BLaER1 treated with 17β-estradiol and CSF1 and Interleukin-3, amounts not matched to agents 10 nM and 100 nM (cell line): ENCODE results near the gene TH.

ENCODE experiments used
- H3K27ac ChIP-seq, 11 experiments: shearing (Covaris generic); formaldehyde crosslinking; 2 replicates each; pipeline ENCODE4 v1.8.1; 2022
- H3K27me3 ChIP-seq, 11 experiments: shearing (Covaris generic); formaldehyde crosslinking; 2 replicates each; pipeline ENCODE4 v1.8.1; 2022
- H3K36me3 ChIP-seq, 11 experiments: shearing (Covaris generic); formaldehyde crosslinking; 2 replicates each; pipeline ENCODE4 v1.8.1; 2022
- H3K4me1 ChIP-seq, 10 experiments: shearing (Covaris generic); formaldehyde crosslinking; 2 replicates each; pipeline ENCODE4 v1.8.1; 2022
- H3K4me2 ChIP-seq, 11 experiments: shearing (Covaris generic); formaldehyde crosslinking; 2 replicates each; pipeline ENCODE4 v1.8.1; 2022
- H3K4me3 ChIP-seq, 10 experiments: shearing (Covaris generic); formaldehyde crosslinking; 2 replicates each; pipeline ENCODE4 v1.8.1; 2022
- H3K9ac ChIP-seq, 11 experiments: shearing (Covaris generic); formaldehyde crosslinking; 2 replicates each; pipeline ENCODE4 v1.8.1; 2022
- H3K9me3 ChIP-seq, 11 experiments: shearing (Covaris generic); formaldehyde crosslinking; replicated peaks in 1 of 11; 2 replicates each; pipeline ENCODE4 v1.8.1; 2022
- H4K20me1 ChIP-seq, 11 experiments: shearing (Covaris generic); formaldehyde crosslinking; 2 replicates each; pipeline ENCODE4 v1.8.1; 2022
- Cebpa-rat ChIP-seq, 11 experiments: shearing (Covaris generic); IDR thresholded peaks; 2 replicates each; pipeline ENCODE4 v1.8.1; 2022

Gene TH

GRCh38 chr11:2155511-2155910 is 16.1 kb downstream of the TH start:
- Histone ChIP-seq H3K27ac (no peak overlapping the region), H3K9me3 (no peaks in the 10 kb centered on the region), H3K36me3 (no peaks in the 10 kb centered on the region), H3K4me1 (peaks cover 4 to 17% (median 9%) of the 10 kb centered on the region in 10 experiments; a peak in 17 of 20 replicates), H3K27me3 (peaks cover 7 to 26% (median 8%) of the 10 kb centered on the region in 11 experiments), H3K4me2 (peak overlapping the region in 2 of 11 experiments; percentile 18 to 21; a peak in 2 of 22 replicates), H3K9ac (peak overlapping the region in 2 of 11 experiments; percentile 18 to 20; a peak in 1 of 22 replicates), H4K20me1 (peaks cover 0 to 31% (median 0%) of the 10 kb centered on the region in 11 experiments; a peak in 7 of 22 replicates), H3K4me3 (no peak overlapping the region)
- TF ChIP-seq Cebpa-rat (IDR thresholded peaks at IDR 0.05) = no peak

GRCh38 chr11:2154889-2155288 is 16.7 kb downstream of the TH start:
- H3K4me1 ChIP-seq = peaks cover 4 to 18% (median 9%) of the 10 kb centered on the region in 10 experiments; a peak in 17 of 20 replicates
- H4K20me1 ChIP-seq = peaks cover 0 to 25% (median 0%) of the 10 kb centered on the region in 11 experiments; a peak in 7 of 22 replicates
- H3K9me3 ChIP-seq = no peaks in the 10 kb centered on the region
- H3K27me3 ChIP-seq = peaks cover 13 to 26% (median 14%) of the 10 kb centered on the region in 11 experiments
- peak overlapping the region in 1 of 11 experiments; percentile 21; a peak in 1 of 22 replicates for H3K4me2 ChIP-seq
- H3K9ac ChIP-seq = peak overlapping the region in 2 of 11 experiments; percentile 18 to 20; a peak in 1 of 22 replicates
- no peak overlapping the region for H3K4me3 ChIP-seq
- no peak for TF ChIP-seq Cebpa-rat (IDR thresholded peaks at IDR 0.05)
- H3K27ac ChIP-seq = no peak overlapping the region
- no peaks in the 10 kb centered on the region for H3K36me3 ChIP-seq

- TF ChIP-seq Cebpa-rat (IDR thresholded peaks at IDR 0.05) = no peak
- H4K20me1 ChIP-seq = peaks cover 0 to 22% (median 0%) of the 10 kb centered on the region in 11 experiments; a peak in 7 of 22 replicates
These were observed 17.4 kb downstream of the TH start for GRCh38 chr11:2154195-2154585.

GRCh38 chr11:2153581-2154194 is 17.9 kb downstream of the TH start:
- no peak overlapping the region for H3K4me3 ChIP-seq
- H3K9ac ChIP-seq = peak overlapping the region in 1 of 11 experiments; percentile 35; a peak in 2 of 22 replicates
- no peaks in the 10 kb centered on the region for H3K36me3 ChIP-seq
- peak overlapping the region in 3 of 11 experiments; percentile 14 to 43 (median 38); a peak in 4 of 22 replicates for H3K4me2 ChIP-seq
- TF ChIP-seq Cebpa-rat (IDR thresholded peaks at IDR 0.05) = no peak
- no peak overlapping the region for H3K27ac ChIP-seq
- no peaks in the 10 kb centered on the region for H3K9me3 ChIP-seq
- H3K27me3 ChIP-seq = peaks cover 25 to 34% (median 26%) of the 10 kb centered on the region in 11 experiments
- peaks cover 4 to 18% (median 9%) of the 10 kb centered on the region in 10 experiments; a peak in 17 of 20 replicates for H3K4me1 ChIP-seq
- H4K20me1 ChIP-seq = peaks cover 0 to 27% (median 0%) of the 10 kb centered on the region in 11 experiments; a peak in 7 of 22 replicates

More at GRCh38 chr11:2154195-2154585, 17.4 kb downstream of the TH start:
- Histone ChIP-seq H3K4me3 (no peak overlapping the region), H3K9ac (peak overlapping the region in 1 of 11 experiments; percentile 35; a peak in 1 of 22 replicates), H3K27me3 (peaks cover 20 to 29% (median 21%) of the 10 kb centered on the region in 11 experiments), H3K27ac (no peak overlapping the region), H3K9me3 (no peaks in the 10 kb centered on the region), H3K4me1 (peaks cover 4 to 18% (median 9%) of the 10 kb centered on the region in 10 experiments; a peak in 17 of 20 replicates), H3K4me2 (peak overlapping the region in 3 of 11 experiments; percentile 14 to 43 (median 38); a peak in 4 of 22 replicates), H3K36me3 (no peaks in the 10 kb centered on the region)

- H3K27me3 ChIP-seq = peaks cover 45 to 49% (median 46%) of the 10 kb centered on the region in 11 experiments
- H3K27ac ChIP-seq = no peak overlapping the region
- H4K20me1 ChIP-seq = peaks cover 0 to 38% (median 7%) of the 10 kb centered on the region in 11 experiments; a peak in 7 of 22 replicates
- H3K9ac ChIP-seq = peak overlapping the region in 2 of 11 experiments; percentile 23 to 45; a peak in 1 of 22 replicates
- TF ChIP-seq Cebpa-rat (IDR thresholded peaks at IDR 0.05) = no peak
- H3K4me3 ChIP-seq = peak overlapping the region in 2 of 10 experiments; percentile 25 to 31; a peak in 2 of 20 replicates
- peak overlapping the region; percentile 34 to 96 (median 61) for H3K4me2 ChIP-seq
- peaks cover 4 to 24% (median 14%) of the 10 kb centered on the region in 10 experiments; a peak in 18 of 20 replicates for H3K4me1 ChIP-seq
- H3K9me3 ChIP-seq = no peaks in the 10 kb centered on the region
- H3K36me3 ChIP-seq = no peaks in the 10 kb centered on the region
These were observed 19.9 kb downstream of the TH start for GRCh38 chr11:2151500-2152257.

- no peak overlapping the region for H3K27ac ChIP-seq
- H3K4me3 ChIP-seq = no peak overlapping the region
- H3K4me1 ChIP-seq = peaks cover 4 to 18% (median 12%) of the 10 kb centered on the region in 10 experiments; a peak in 17 of 20 replicates
- no peaks in the 10 kb centered on the region for H3K9me3 ChIP-seq
- peaks cover 60 to 64% (median 61%) of the 10 kb centered on the region in 11 experiments for H3K27me3 ChIP-seq
- H3K4me2 ChIP-seq = no peak overlapping the region
- H3K9ac ChIP-seq = no peak overlapping the region; a peak in 1 of 22 replicates
- no peaks in the 10 kb centered on the region for H3K36me3 ChIP-seq
- H4K20me1 ChIP-seq = peaks cover 0 to 50% (median 12%) of the 10 kb centered on the region in 11 experiments; a peak in 10 of 22 replicates
- TF ChIP-seq Cebpa-rat (IDR thresholded peaks at IDR 0.05) = no peak
These were observed 21.5 kb downstream of the TH start for GRCh38 chr11:2149864-2150847.

GRCh38 chr11:2149460-2149859 is 22.2 kb downstream of the TH start:
- Histone ChIP-seq H3K9ac (no peak overlapping the region), H3K4me2 (no peak overlapping the region), H3K27ac (no peak overlapping the region), H3K27me3 (peaks cover 67 to 69% (median 68%) of the 10 kb centered on the region in 11 experiments), H3K9me3 (no peaks in the 10 kb centered on the region), H3K4me3 (no peak overlapping the region), H3K4me1 (peaks cover 4 to 18% (median 11%) of the 10 kb centered on the region in 10 experiments; a peak in 17 of 20 replicates), H4K20me1 (peaks cover 0 to 55% (median 12%) of the 10 kb centered on the region in 11 experiments; a peak in 10 of 22 replicates), H3K36me3 (no peaks in the 10 kb centered on the region)
- no peak for TF ChIP-seq Cebpa-rat (IDR thresholded peaks at IDR 0.05)

- Histone ChIP-seq H3K4me1 (peaks cover 5 to 18% (median 11%) of the 10 kb centered on the region in 10 experiments; a peak in 17 of 20 replicates), H4K20me1 (peaks cover 0 to 64% (median 19%) of the 10 kb centered on the region in 11 experiments; a peak in 11 of 22 replicates), H3K9ac (no peak overlapping the region), H3K27ac (no peak overlapping the region), H3K36me3 (no peaks in the 10 kb centered on the region), H3K4me3 (no peak overlapping the region), H3K27me3 (peaks cover 76 to 78% (median 77%) of the 10 kb centered on the region in 11 experiments), H3K4me2 (no peak overlapping the region), H3K9me3 (no peaks in the 10 kb centered on the region)
- TF ChIP-seq Cebpa-rat (IDR thresholded peaks at IDR 0.05) = no peak
These were observed 23.0 kb downstream of the TH start for GRCh38 chr11:2148595-2148994.
